ENCODE measurements around the gene RFFL.
"Not testable (repeated sequence)": the region's sequence is repeated elsewhere in the genome, so short reads cannot be mapped to it uniquely, and the experiment has no call there.

RFFL gene

DNA sequence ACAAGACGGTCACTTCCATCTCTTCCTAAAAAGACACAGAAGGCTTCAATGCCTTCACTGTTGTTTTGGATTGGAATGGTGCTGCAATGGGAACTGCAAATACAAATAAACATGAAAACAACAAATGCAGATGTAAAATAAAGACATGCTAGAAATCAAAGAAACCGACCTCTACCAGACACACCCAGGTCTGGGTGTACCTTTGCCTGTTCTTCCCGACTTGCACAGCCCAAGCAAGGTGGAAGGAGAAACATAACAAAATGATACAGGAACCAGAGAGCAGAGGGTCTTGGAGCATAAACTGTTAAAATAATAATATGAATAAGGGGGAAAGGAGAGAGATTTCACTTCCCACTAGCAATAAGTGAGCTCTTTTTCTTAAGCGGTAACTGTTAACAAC lies 17.3 kb downstream of the RFFL start:
- Histone ChIP-seq H3K36me3 (replicated peaks) (no peaks in the 10 kb centered on the region), H3K27me3 (replicated peaks) (no peaks in the 10 kb centered on the region), H3K27ac (no peak overlapping the region), H3K4me3 (ENCODE audit: low read depth, low read length) (no peak overlapping the region)
- DNase-seq = no peak
- in situ Hi-C loops (cut with HindIII; ENCODE audit: low pct_ligation_motif_present, low sequenced_read_pairs) = no loop called here
- TF ChIP-seq, protein P1, sequence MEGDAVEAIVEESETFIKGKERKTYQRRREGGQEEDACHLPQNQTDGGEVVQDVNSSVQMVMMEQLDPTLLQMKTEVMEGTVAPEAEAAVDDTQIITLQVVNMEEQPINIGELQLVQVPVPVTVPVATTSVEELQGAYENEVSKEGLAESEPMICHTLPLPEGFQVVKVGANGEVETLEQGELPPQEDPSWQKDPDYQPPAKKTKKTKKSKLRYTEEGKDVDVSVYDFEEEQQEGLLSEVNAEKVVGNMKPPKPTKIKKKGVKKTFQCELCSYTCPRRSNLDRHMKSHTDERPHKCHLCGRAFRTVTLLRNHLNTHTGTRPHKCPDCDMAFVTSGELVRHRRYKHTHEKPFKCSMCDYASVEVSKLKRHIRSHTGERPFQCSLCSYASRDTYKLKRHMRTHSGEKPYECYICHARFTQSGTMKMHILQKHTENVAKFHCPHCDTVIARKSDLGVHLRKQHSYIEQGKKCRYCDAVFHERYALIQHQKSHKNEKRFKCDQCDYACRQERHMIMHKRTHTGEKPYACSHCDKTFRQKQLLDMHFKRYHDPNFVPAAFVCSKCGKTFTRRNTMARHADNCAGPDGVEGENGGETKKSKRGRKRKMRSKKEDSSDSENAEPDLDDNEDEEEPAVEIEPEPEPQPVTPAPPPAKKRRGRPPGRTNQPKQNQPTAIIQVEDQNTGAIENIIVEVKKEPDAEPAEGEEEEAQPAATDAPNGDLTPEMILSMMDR (IDR thresholded peaks at IDR 0.05; ENCODE audit: low read depth, low read length, missing control alignments) = no peak

DNA sequence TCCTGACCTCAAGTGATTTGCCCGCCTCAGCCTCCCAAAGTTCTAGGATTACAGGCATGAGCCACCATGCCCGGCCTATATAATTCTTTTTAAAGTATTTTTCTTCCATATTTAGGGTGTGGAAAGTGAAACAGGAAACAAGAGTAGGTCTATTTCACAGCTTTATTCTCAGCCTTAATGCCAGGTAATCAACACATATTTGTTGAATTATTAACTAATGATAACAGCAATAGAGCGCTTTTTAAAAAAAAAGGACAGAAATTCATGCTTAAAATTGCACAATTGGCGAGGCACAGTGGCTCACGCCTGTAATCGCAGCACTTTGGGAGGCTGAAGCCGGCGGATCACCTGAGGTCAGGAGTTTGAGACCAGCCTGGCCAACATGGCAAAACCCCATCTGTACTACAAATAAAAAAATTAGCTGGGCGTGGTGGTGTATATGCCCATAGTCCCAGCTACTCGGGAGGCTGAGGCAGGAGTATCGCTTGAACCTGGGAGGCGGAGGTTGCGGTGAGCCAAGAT lies 18.0 kb downstream of the RFFL start:
- DNase-seq; H3K27ac ChIP-seq; H3K4me3 ChIP-seq (ENCODE audit: low read depth, low read length); H3K36me3 ChIP-seq (replicated peaks); H3K27me3 ChIP-seq (replicated peaks); in situ Hi-C loops (cut with HindIII; ENCODE audit: low pct_ligation_motif_present, low sequenced_read_pairs): not testable (repeated sequence)

DNA sequence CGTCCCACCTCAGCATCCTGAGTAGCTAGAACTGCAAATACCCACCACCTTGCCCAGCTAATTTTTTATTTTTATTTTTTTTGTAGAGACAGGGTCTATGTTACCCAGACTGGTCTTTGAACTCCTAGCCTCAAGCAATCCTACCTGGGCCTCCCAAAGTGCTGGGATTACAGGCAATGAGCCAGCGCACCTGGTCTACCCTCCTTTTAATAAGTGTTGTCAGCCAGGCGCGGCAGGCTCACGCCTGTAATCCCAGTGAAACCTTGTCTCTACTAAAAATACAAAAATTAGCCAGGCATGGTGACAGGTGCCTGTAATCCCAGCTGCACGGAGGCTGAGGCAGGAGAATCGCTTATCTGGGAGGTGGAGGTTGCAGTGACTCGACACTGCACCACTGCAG lies 19.3 kb downstream of the RFFL start:
- Histone ChIP-seq H3K27ac (no peak overlapping the region), H3K36me3 (replicated peaks) (no peaks in the 10 kb centered on the region), H3K27me3 (replicated peaks) (no peaks in the 10 kb centered on the region), H3K4me3 (ENCODE audit: low read depth, low read length) (no peak overlapping the region)
- no peak for DNase-seq
- TF ChIP-seq, protein P1 (IDR thresholded peaks at IDR 0.05; ENCODE audit: low read depth, low read length, missing control alignments) = no peak
- in situ Hi-C loops (cut with HindIII; ENCODE audit: low pct_ligation_motif_present, low sequenced_read_pairs) = no loop called here

DNA sequence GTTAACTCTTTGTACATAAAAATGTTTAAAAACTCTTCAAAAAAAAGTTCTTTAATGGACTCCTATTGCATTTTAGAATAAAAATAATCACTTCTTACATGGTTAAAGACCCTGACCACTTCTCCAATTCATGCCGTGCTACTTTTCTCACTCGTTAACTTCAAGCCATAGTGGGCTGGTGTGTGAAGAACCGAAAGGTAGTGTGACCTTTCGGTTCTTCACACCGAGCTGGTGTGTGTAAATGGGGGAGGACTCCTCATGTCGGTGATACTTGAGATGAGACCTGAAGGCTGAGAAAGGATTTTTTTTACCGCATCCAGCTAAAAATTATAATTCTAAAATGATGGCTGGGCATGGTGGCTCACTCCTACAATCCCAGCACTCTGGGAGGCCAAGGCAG lies 22.1 kb downstream of the RFFL start:
- TF ChIP-seq, protein P1 (IDR thresholded peaks at IDR 0.05; ENCODE audit: low read depth, low read length, missing control alignments) = no peak
- no peaks in the 10 kb centered on the region for H3K36me3 ChIP-seq (replicated peaks)
- H3K4me3 ChIP-seq (ENCODE audit: low read depth, low read length) = no peak overlapping the region
- no peak for DNase-seq
- in situ Hi-C loops (cut with HindIII; ENCODE audit: low pct_ligation_motif_present, low sequenced_read_pairs) = no loop called here
- H3K27ac ChIP-seq = no peak overlapping the region
- no peaks in the 10 kb centered on the region for H3K27me3 ChIP-seq (replicated peaks)

DNA sequence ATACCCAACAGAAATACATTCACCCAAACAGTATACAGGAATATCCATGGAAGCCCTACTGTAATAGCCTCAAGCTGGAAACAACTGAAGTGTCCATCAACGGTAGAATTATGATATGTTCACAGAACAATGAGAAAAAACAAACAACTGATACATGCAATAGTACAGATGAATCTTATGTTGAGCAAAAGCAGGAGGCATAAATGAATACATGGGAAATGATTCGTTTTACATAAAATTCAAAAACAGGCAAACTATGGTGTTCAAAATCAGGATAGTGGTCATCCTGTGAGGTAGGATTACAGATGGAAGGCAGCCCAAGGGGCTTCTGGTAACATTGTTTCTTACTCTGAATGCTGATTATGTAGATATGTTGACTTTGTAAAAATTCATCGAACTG lies 25.1 kb downstream of the RFFL start:
- Histone ChIP-seq H3K27me3 (replicated peaks) (no peaks in the 10 kb centered on the region), H3K36me3 (replicated peaks) (no peaks in the 10 kb centered on the region), H3K4me3 (ENCODE audit: low read depth, low read length) (no peak overlapping the region), H3K27ac (no peak overlapping the region)
- no peak for DNase-seq
- in situ Hi-C loops (cut with HindIII; ENCODE audit: low pct_ligation_motif_present, low sequenced_read_pairs) = no loop called here
- TF ChIP-seq, protein P1 (IDR thresholded peaks at IDR 0.05; ENCODE audit: low read depth, low read length, missing control alignments) = no peak

DNA sequence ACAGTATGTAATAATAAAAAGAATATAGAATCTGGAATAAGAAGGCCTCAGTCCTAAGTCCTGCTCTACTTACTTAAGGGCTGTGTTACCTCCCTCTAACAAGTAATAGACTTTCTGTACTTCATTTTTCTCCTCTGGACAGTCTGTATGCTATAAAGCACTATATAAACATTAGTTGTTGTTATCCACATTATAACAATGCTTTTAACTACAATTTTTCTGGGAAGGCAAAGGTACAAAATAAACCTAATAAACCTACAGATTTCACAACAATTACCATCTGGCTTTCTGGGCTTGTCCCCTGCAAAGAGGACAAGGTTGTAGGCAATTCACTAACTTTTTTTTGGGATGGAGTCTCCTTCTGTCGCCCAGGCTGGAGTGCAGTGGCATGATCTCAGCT lies 32.7 kb downstream of the RFFL start:
- Histone ChIP-seq H3K36me3 (replicated peaks) (no peaks in the 10 kb centered on the region), H3K4me3 (ENCODE audit: low read depth, low read length) (no peak overlapping the region), H3K27ac (no peak overlapping the region), H3K27me3 (replicated peaks) (no peaks in the 10 kb centered on the region)
- DNase-seq = no peak
- in situ Hi-C loops (cut with HindIII; ENCODE audit: low pct_ligation_motif_present, low sequenced_read_pairs) = no loop called here
- TF ChIP-seq, protein P1 (IDR thresholded peaks at IDR 0.05; ENCODE audit: low read depth, low read length, missing control alignments) = no peak

Measured in brain microvascular endothelial cell (primary cell).